ENCODE data around the gene STARD7.

The STARD7 gene

GRCh38 chr2:96201338-96201737, 7.3 kb downstream of the STARD7 start:
- TF ChIP-seq CTCF (conservative IDR thresholded peaks at IDR 0.05; ENCODE audit: control insufficient read depth, insufficient read depth, low read depth, low read length), result no peak
- H3K4me3 ChIP-seq (ENCODE audit: control insufficient read depth, low read depth, low read length), result no peak overlapping the region
- DNase-seq (ENCODE audit: low read depth), result no peak

- TF ChIP-seq CTCF (conservative IDR thresholded peaks at IDR 0.05; ENCODE audit: control insufficient read depth, insufficient read depth, low read depth, low read length), result no peak
- no peak overlapping the region for H3K4me3 ChIP-seq (ENCODE audit: control insufficient read depth, low read depth, low read length)
- DNase-seq (ENCODE audit: low read depth), result no peak
Observed at GRCh38 chr2:96198921-96199320, 9.7 kb downstream of the STARD7 start.

GRCh38 chr2:96197546-96198255, 10.9 kb downstream of the STARD7 start:
- H3K4me3 ChIP-seq (ENCODE audit: control insufficient read depth, low read depth, low read length), result no peak overlapping the region
- TF ChIP-seq CTCF (conservative IDR thresholded peaks at IDR 0.05; ENCODE audit: control insufficient read depth, insufficient read depth, low read depth, low read length), result no peak
- DNase-seq (ENCODE audit: low read depth), result peak; percentile 33

- peak; percentile 24 for DNase-seq (ENCODE audit: low read depth)
- H3K4me3 ChIP-seq (ENCODE audit: control insufficient read depth, low read depth, low read length), result no peak overlapping the region
- TF ChIP-seq CTCF (conservative IDR thresholded peaks at IDR 0.05; ENCODE audit: control insufficient read depth, insufficient read depth, low read depth, low read length), result no peak
Observed at GRCh38 chr2:96195410-96196066, 13.1 kb downstream of the STARD7 start.

GRCh38 chr2:96191937-96192670, 16.5 kb downstream of the STARD7 start:
- DNase-seq (ENCODE audit: low read depth), result no peak
- no peak overlapping the region for H3K4me3 ChIP-seq (ENCODE audit: control insufficient read depth, low read depth, low read length)
- no peak for TF ChIP-seq CTCF (conservative IDR thresholded peaks at IDR 0.05; ENCODE audit: control insufficient read depth, insufficient read depth, low read depth, low read length)

GRCh38 chr2:96188821-96189526, 19.7 kb downstream of the STARD7 start:
- H3K4me3 ChIP-seq (ENCODE audit: control insufficient read depth, low read depth, low read length), result no peak overlapping the region
- DNase-seq (ENCODE audit: low read depth), result no peak
- no peak for TF ChIP-seq CTCF (conservative IDR thresholded peaks at IDR 0.05; ENCODE audit: control insufficient read depth, insufficient read depth, low read depth, low read length)
